T-helper 17 cell (primary cell): ENCODE results near the gene HP1BP3. TPM values are rescaled to one million over a fixed set of nuclear protein-coding genes. Genes with fewer than 3 reads are reported as not detected.
A peak's percentile ranks its signal among the peaks of the same experiment; 100 is the strongest.

Experiments used
- ATAC-seq: fragments of 150-1000 bp; cut with Tn5 transposase; 2 replicates; pipeline ENCODE4 v1.10.0; 2021; ENCODE audit warnings: mild to moderate bottlenecking, moderate library complexity
- DNase-seq, 3 donors: peaks; one replicate each; pipeline versions ENCODE4 v3.0.0 to v3.0.0-alpha.2; 2020 to 2021
- H3K9me3 ChIP-seq: one replicate; pipeline ENCODE4 v1.7.0; 2013; ENCODE audit warnings: low read length, mild to moderate bottlenecking; ENCODE audit not compliant: control insufficient read depth, poor library complexity, severe bottlenecking
- H3K27ac Mint-ChIP-seq: one replicate; pipeline ENCODE4 v1.8.0; 2022; ENCODE audit warnings: mild to moderate bottlenecking, moderate library complexity, mixed read lengths
- H3K27me3 Mint-ChIP-seq: one replicate; pipeline ENCODE4 v1.8.0; 2022; ENCODE audit warnings: mixed read lengths
- H3K36me3 Mint-ChIP-seq: one replicate; pipeline ENCODE4 v1.8.0; 2022; ENCODE audit warnings: low read depth, mixed read lengths
- H3K4me1 Mint-ChIP-seq: one replicate; pipeline ENCODE4 v1.8.0; 2022; ENCODE audit warnings: mild to moderate bottlenecking, mixed read lengths
- H3K4me3 Mint-ChIP-seq: one replicate; pipeline ENCODE4 v1.8.0; 2022; ENCODE audit warnings: mild to moderate bottlenecking, moderate library complexity, mixed read lengths
- total RNA-seq, 4 donors: library from RNA in 2 of 4; stranded (reverse) in 2 of 4; gene quantifications; one replicate each; pipeline ENCODE4 v1.2.3 and lab custom pipeline; 2022 to 2026

HP1BP3 gene
- total RNA-seq, 2 donors from 2014 or later = 210 to 230 TPM

- no peaks in the 10 kb centered on the region for H3K9me3 ChIP-seq
- Mint-ChIP-seq H3K27ac (no peak overlapping the region), H3K36me3 (peaks cover 3% of the 10 kb centered on the region), H3K27me3 (no peaks in the 10 kb centered on the region), H3K4me1 (peaks cover 8% of the 10 kb centered on the region), H3K4me3 (peak overlapping the region; percentile 31)
- DNase-seq (no peak), ATAC-seq (no peak)
Observed at GRCh38 chr1:20698195-20698910, 88.8 kb downstream of the HP1BP3 start.

GRCh38 chr1:20697563-20697962 is 89.5 kb downstream of the HP1BP3 start:
- no peaks in the 10 kb centered on the region for H3K27me3 Mint-ChIP-seq
- H3K4me1 Mint-ChIP-seq = peaks cover 8% of the 10 kb centered on the region
- H3K27ac Mint-ChIP-seq = no peak overlapping the region
- DNase-seq (no peak), ATAC-seq (no peak)
- no peaks in the 10 kb centered on the region for H3K9me3 ChIP-seq
- no peak overlapping the region for H3K4me3 Mint-ChIP-seq
- no peaks in the 10 kb centered on the region for H3K36me3 Mint-ChIP-seq

- Mint-ChIP-seq H3K4me1 (peaks cover 8% of the 10 kb centered on the region), H3K27ac (peak overlapping the region; percentile 60), H3K4me3 (peak overlapping the region; percentile 93), H3K36me3 (no peaks in the 10 kb centered on the region), H3K27me3 (no peaks in the 10 kb centered on the region)
- no peaks in the 10 kb centered on the region for H3K9me3 ChIP-seq
- DNase-seq (peak; percentile 52 to 57 (median 54)), ATAC-seq (peak; percentile 96)
Observed at GRCh38 chr1:20696397-20697333, 90.4 kb downstream of the HP1BP3 start.

GRCh38 chr1:20695515-20695914 is 91.6 kb downstream of the HP1BP3 start:
- H3K4me1 Mint-ChIP-seq = peaks cover 8% of the 10 kb centered on the region
- ATAC-seq (no peak), DNase-seq (no peak)
- peak overlapping the region; percentile 93 for H3K4me3 Mint-ChIP-seq
- no peaks in the 10 kb centered on the region for H3K36me3 Mint-ChIP-seq
- H3K9me3 ChIP-seq = no peaks in the 10 kb centered on the region
- H3K27me3 Mint-ChIP-seq = no peaks in the 10 kb centered on the region
- H3K27ac Mint-ChIP-seq = no peak overlapping the region

- ATAC-seq (no peak), DNase-seq (no peak)
- no peaks in the 10 kb centered on the region for H3K36me3 Mint-ChIP-seq
- no peak overlapping the region for H3K4me3 Mint-ChIP-seq
- no peaks in the 10 kb centered on the region for H3K27me3 Mint-ChIP-seq
- no peak overlapping the region for H3K27ac Mint-ChIP-seq
- H3K4me1 Mint-ChIP-seq = peaks cover 8% of the 10 kb centered on the region
- no peaks in the 10 kb centered on the region for H3K9me3 ChIP-seq
Observed at GRCh38 chr1:20693623-20694022, 93.5 kb downstream of the HP1BP3 start.

Other genes starting within 250 kb of the HP1BP3 start
- not detected for gene FAM43B, start 234.7 kb downstream of the HP1BP3 start, total RNA-seq
- gene CDA, start 198.2 kb downstream of the HP1BP3 start, total RNA-seq = 1 to 10 TPM in 1 of 2 donors, not detected in 1; 1.1 TPM
- 1 to 10 TPM; 9.6 to 9.8 TPM for gene PINK1, start 153.8 kb downstream of the HP1BP3 start, total RNA-seq
- gene DDOST, start 125.9 kb downstream of the HP1BP3 start, total RNA-seq = 100 to 1,000 TPM; 104 to 112 TPM
- gene KIF17, start 69.3 kb downstream of the HP1BP3 start, total RNA-seq = under 1 TPM in 1 of 2 donors, not detected in 1; 0.42 TPM
- gene SH2D5, start 54.6 kb downstream of the HP1BP3 start, total RNA-seq = not detected